HTR-8/SVneo (cell line): ENCODE data around the gene KDM6B.
A peak's percentile ranks its signal among the peaks of the same experiment; 100 is the strongest.
"Not testable (repeated sequence)": the region's sequence is repeated elsewhere in the genome, so short reads cannot be mapped to it uniquely, and the experiment has no call there.

Experiments used
- DNase-seq: peaks from one replicate; pipeline ENCODE4 v3.0.0; 2011; ENCODE audit warnings: low spot score, mixed read lengths; ENCODE audit not compliant: insufficient read length
- FAIRE-seq: peaks from 2 replicates; lab custom pipeline; 2011; peaks lifted over from hg19 to GRCh38; lab: Jason Lieb, UNC

Gene KDM6B, protein sequence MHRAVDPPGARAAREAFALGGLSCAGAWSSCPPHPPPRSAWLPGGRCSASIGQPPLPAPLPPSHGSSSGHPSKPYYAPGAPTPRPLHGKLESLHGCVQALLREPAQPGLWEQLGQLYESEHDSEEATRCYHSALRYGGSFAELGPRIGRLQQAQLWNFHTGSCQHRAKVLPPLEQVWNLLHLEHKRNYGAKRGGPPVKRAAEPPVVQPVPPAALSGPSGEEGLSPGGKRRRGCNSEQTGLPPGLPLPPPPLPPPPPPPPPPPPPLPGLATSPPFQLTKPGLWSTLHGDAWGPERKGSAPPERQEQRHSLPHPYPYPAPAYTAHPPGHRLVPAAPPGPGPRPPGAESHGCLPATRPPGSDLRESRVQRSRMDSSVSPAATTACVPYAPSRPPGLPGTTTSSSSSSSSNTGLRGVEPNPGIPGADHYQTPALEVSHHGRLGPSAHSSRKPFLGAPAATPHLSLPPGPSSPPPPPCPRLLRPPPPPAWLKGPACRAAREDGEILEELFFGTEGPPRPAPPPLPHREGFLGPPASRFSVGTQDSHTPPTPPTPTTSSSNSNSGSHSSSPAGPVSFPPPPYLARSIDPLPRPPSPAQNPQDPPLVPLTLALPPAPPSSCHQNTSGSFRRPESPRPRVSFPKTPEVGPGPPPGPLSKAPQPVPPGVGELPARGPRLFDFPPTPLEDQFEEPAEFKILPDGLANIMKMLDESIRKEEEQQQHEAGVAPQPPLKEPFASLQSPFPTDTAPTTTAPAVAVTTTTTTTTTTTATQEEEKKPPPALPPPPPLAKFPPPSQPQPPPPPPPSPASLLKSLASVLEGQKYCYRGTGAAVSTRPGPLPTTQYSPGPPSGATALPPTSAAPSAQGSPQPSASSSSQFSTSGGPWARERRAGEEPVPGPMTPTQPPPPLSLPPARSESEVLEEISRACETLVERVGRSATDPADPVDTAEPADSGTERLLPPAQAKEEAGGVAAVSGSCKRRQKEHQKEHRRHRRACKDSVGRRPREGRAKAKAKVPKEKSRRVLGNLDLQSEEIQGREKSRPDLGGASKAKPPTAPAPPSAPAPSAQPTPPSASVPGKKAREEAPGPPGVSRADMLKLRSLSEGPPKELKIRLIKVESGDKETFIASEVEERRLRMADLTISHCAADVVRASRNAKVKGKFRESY (N-terminal part only)

DNA sequence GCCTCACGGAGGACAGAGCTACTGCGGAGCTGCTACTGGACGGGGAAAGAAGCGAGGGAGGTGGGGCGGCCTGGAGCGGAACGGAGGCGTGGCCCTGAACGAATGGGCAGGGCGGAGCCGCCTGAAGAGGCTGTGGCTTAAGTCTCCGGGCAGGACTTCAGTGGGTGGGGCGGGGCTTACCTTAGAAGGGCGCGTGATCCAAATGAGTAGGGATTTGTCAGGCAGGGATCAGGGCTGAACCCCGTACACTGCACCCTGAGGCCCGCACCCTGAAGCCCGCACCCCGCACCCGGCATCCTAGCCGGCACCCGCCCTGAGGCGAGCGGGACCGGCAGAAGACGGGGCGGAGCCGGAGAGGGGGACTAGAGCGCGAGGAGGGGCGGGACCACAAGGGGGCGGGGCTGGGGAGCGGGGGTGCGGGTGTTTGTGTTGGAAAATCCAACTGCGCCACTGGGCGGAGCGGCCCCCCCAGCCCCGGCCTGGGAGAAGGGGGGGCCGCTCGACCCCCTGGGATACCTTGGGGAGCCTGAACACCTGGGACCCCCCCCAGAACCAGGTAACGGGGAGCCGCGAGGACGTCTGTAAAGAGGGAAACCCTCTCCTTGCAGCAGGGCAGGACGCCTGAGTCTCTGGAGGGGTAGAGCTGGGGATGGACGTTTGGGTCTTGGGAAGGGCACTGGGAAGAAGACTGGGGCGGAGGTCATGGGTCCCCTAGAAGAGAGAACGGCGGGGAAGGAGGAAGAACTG, at the start of gene KDM6B:
Gene KDM6B, plus strand, starts transcription at position 423 of the 747 bp plus-strand sequence. CDS start 11,338 bp downstream, outside the sequence.
- DNase-seq (peak; percentile 93), FAIRE-seq (peak; percentile 96)

GRCh38 chr17:7786866-7787265, 47.2 kb upstream of the KDM6B start:
- DNase-seq (no peak), FAIRE-seq (no peak)

DNA sequence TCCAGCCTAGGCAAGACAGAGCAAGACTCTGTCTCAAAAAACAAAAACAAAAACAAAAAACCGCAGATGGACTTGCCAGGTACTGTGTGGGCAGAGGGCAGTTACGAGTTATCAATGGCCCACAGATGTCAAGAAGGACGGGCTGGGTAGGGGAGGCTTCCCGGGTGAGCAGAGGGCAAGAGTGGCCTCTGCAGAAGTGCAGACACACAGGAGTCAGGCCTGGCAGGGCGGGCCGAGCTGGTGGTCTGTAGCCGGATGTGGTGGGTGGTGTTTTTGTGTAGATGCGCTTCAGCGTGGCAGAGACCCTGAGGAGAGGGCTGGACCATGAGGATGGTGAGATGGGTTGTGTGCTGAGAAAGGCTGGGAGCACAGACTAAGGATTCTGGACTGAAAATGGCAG, 44.9 kb upstream of the KDM6B start:
- DNase-seq (no peak), FAIRE-seq (no peak)

DNA sequence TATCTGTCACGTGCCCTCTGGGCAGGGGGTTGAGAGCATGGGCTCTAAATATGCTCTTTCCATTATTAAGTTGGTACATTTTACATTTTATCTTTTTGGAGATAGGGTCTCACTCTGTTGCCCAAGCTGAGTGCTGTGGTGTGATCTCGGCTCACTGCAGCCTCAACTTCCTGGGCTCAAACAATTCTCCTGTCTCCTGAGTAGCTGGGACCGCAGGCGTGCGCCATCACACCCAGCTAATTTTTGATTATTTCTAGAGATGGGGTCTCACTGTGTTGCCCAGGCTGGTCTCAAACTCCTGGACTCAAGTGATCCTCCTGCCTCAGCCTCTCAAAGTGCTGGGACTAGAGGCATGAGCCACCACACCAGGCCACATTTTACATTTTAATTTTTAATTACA, 43.9 kb upstream of the KDM6B start:
- FAIRE-seq, result no peak
- DNase-seq, result no peak

DNA sequence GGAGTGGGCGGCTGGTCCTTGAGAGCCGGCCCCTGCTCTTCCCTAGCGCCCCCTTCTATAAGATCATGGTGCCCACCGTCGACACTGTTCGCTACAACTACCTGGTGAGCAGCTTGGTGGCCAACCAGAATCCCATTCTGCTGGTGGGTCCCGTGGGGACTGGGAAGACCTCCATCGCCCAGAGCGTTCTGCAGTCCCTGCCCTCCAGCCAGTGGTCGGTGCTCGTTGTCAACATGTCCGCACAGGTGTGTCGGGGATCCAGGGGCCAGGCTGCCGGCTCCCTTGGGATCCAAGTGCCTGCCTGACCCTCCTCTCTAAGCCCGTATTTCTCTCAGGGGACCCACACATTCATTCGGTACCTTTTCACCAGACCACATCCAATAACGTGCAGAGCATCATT, 41.4 kb upstream of the KDM6B start:
- FAIRE-seq, result no peak
- DNase-seq, result no peak

- FAIRE-seq (no peak), DNase-seq (no peak)
Observed at GRCh38 chr17:7794075-7794663, 39.8 kb upstream of the KDM6B start.

DNA sequence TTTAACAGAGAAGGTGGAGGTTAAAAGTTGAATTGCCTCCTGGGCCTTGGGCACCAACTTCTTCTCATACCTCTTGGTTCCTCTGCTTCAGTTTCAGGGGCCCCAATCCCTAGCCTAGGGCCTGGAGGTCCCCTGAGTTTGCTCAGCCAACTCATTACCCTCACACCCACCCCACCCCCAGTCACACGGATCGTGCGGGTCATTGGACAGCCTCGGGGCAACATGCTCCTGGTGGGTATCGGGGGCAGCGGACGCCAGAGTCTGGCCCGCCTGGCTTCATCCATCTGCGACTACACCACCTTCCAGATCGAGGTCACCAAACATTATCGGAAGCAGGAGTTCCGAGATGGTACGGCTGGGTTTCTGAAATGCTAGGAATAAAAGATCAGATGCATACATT, 36.0 kb upstream of the KDM6B start:
- FAIRE-seq (no peak), DNase-seq (no peak)

DNA sequence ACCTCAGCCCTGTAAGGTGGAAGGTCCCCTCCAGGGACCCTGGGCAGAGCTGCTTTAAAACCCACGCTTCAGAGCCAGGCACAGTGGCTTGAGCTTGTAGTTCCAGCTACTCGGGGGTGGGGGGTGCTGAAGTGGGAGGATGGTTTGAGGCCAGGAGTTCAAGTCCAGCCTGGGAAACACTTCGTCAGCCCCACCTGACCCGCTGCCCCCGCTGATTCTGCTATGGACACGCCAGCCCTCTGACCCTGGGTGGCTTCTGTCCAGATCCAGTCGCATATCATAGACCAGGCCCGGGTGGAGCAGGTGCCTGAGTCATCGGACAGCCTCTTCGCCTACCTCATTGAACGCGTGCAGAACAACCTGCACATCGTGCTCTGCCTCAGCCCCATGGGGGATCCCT, 35.2 kb upstream of the KDM6B start:
- FAIRE-seq (no peak), DNase-seq (no peak)

DNA sequence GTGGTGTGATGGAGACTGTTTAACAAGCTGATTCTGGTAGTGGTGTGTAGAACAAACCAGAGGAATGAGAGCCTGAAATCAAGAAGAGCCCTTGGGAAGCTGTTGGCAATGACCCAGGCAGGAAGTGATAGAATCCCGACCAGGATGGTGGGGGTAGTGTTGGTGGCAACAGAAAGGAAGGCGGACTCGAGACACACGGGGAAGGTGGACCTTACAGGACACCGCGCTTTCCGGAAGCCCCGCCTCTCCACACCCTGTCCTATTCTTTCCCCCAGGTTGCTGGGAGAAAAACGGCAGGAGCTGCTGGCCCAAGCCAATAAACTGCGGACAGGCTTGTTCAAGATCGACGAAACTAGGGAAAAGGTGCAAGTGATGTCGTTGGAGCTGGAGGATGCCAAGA, 30.0 kb upstream of the KDM6B start:
- DNase-seq (no peak), FAIRE-seq (no peak)

- FAIRE-seq (no peak), DNase-seq (no peak)
Observed at GRCh38 chr17:7806587-7806986, 27.4 kb upstream of the KDM6B start.

GRCh38 chr17:7807206-7807605, 26.8 kb upstream of the KDM6B start:
- DNase-seq, result no peak
- peak; percentile 52 for FAIRE-seq

DNA sequence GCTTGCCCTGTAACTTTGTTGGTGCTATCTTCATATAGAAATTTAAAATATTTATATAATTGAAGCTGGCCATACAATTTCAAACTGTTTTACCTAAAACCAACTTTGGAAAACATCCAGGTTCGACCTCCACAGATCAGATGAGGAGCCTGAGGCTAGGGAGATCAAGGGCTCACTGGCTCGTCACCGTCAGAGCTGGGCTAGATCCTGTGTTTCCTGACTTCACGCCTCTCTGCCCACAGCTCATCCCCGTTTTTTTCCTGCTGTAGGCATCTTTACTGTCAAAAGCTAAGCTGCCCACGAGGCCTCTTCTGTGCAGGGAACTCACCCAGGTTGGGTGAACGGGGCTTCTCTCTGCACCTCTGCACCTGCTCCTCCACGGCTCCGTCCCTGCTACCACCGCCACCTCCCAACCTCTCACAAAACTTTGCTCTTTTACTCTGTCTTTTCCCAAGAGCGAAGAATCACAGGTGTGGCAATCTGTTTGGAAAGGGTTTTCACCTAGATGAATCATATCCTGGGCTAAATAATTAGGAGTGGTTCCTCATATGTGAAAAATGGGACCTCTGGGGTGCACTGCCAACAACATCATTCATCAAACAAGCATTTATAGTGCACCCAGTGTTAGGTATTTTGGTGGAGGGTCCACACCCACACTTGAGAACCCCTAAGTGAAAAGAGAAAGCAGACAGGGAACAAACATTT, 24.8 kb upstream of the KDM6B start:
- DNase-seq (no peak), FAIRE-seq (no peak)

- not testable (repeated sequence) for FAIRE-seq, DNase-seq
Observed at GRCh38 chr17:7809791-7810343, 24.1 kb upstream of the KDM6B start.

DNA sequence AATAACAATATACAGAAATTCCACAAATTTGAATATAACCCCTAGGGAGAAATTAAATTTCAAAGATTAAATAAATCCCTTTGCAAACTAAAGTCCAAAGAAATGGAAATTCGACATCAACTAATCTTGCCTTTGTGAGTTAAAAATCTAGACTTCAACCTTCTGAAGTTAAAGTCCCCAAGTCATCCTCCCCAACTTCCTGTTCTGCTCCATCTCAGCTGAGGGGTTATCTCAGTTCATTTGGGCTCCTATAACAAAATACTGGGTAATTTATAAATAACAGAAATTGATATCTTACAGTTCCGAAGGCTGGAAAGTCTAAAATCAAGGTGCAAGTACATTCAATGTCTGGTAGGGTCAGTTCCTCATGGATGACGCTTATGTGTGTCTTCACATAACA, 22.8 kb upstream of the KDM6B start:
- FAIRE-seq (no peak), DNase-seq (no peak)

DNA sequence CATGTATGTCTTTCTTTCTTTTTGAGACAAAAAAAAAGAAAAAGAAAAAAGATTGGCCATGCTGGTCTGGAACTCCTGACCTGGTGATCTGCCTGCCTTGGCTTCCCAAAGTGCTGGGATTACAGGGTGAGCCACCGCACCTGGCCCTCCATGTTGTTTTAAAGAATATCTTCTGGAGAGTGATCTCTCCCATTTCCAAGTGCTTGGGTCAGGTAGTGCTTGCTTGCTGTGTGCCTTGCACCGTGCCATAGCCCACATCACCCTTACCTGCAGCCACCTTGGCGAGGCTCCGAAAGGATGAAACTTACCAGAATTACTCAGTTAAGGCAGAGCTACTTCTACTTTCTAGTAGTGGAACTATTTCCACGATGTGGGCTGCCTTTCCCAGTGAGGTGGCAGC, 19.0 kb upstream of the KDM6B start:
- FAIRE-seq, result no peak
- no peak for DNase-seq

GRCh38 chr17:7816926-7817642, 16.9 kb upstream of the KDM6B start:
- DNase-seq, result no peak
- FAIRE-seq, result no peak

GRCh38 chr17:7817643-7817964, 16.4 kb upstream of the KDM6B start:
- DNase-seq (no peak), FAIRE-seq (no peak)

GRCh38 chr17:7818026-7818425, 16.0 kb upstream of the KDM6B start:
- DNase-seq, result no peak
- FAIRE-seq, result peak; percentile 4
